Large intestine (tissue), 3 donors: Measurements from ENCODE around the gene NUMBL. TPM values are rescaled to one million over a fixed set of nuclear protein-coding genes. Genes with fewer than 3 reads are reported as not detected.
A peak's percentile ranks its signal among the peaks of the same experiment; 100 is the strongest.
"Not testable (repeated sequence)": the region's sequence is repeated elsewhere in the genome, so short reads cannot be mapped to it uniquely, and the experiment has no call there.

ENCODE experiments used
- DNase-seq, 2 donors: peaks; one replicate each; pipeline versions ENCODE4 v3.0.0 to v3.0.0-alpha.2; 2013
- H3K27ac ChIP-seq: one replicate; pipeline ENCODE4 v1.5.1; 2013; ENCODE audit warnings: low read length
- H3K27me3 ChIP-seq: 2 replicates; pipeline ENCODE4 v1.6.1; 2013; ENCODE audit warnings: low read length; ENCODE audit not compliant: control insufficient read depth, insufficient read depth
- H3K36me3 ChIP-seq: 2 replicates; pipeline ENCODE4 v1.6.1; 2013; ENCODE audit warnings: low read length; ENCODE audit not compliant: control insufficient read depth, insufficient read depth
- H3K4me1 ChIP-seq: one replicate; pipeline ENCODE4 v1.6.1; 2013; ENCODE audit warnings: low read length; ENCODE audit not compliant: control insufficient read depth, insufficient read depth
- H3K4me3 ChIP-seq: one replicate; pipeline ENCODE4 v1.5.1; 2013; ENCODE audit warnings: low read length
- H3K9me3 ChIP-seq: one replicate; pipeline ENCODE4 v1.6.1; 2013; ENCODE audit warnings: mild to moderate bottlenecking, low read depth, low read length, moderate library complexity; ENCODE audit not compliant: control insufficient read depth
- whole genome bisulfite sequencing: methylation state at CpG from one replicate; pipeline ENCODE4 v1.1.5; 2013; ENCODE audit warnings: low lambda C conversion rate; ENCODE audit not compliant: insufficient coverage; 5-methylcytosine and 5-hydroxymethylcytosine counted together
- polyA plus RNA-seq: library from polyadenylated mRNA; unstranded; fragments of 120-200 nt; gene quantifications from one replicate; pipeline ENCODE4 v1.2.1, GENCODE V29; 2013

The NUMBL gene
- polyA plus RNA-seq, 1 donor, result 16.3 TPM

- DNase-seq, result no peak
- Histone ChIP-seq H3K4me1 (peaks cover 13% of the 10 kb centered on the region), H3K9me3 (peaks cover 3% of the 10 kb centered on the region), H3K4me3 (no peak overlapping the region), H3K27ac (no peak overlapping the region), H3K36me3 (peaks cover 42% of the 10 kb centered on the region), H3K27me3 (peaks cover 9% of the 10 kb centered on the region)
- no CpG with 5 or more reads among the region's 14 CpGs for WGBS
These were observed 23.5 kb downstream of the NUMBL start for GRCh38 chr19:40666803-40667438.

- Histone ChIP-seq H3K27me3 (peaks cover 9% of the 10 kb centered on the region), H3K9me3 (no peaks in the 10 kb centered on the region), H3K36me3 (peaks cover 18% of the 10 kb centered on the region), H3K4me1 (peaks cover 13% of the 10 kb centered on the region), H3K4me3 (peak overlapping the region; percentile 69), H3K27ac (peak overlapping the region; percentile 35)
- WGBS, result no CpG with 5 or more reads among the region's 24 CpGs
- no peak for DNase-seq
These were observed 26.5 kb downstream of the NUMBL start for GRCh38 chr19:40663695-40664692.

- WGBS, result no CpG with 5 or more reads among the region's 60 CpGs
These were observed 27.3 kb downstream of the NUMBL start for GRCh38 chr19:40662925-40663694.

DNA sequence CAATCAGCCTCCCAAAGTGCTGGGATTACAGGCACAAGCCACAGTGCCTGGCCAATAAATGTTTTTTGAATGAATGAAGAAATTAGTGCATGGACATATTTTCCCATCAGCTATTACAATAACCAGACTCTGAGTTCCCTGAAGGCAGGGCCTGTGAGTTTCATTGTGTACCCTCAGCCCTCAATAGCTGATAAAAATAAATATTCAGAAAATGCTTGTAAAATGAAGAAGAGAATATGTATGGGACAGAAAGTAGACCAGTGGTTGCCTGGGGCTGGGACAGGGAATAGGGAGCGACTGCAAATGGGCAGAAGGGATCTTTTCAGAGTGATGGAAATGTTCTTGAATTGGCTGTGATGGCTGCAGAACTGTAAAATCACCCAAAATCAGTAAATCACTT lies 28.8 kb downstream of the NUMBL start:
- Histone ChIP-seq H3K4me1 (peaks cover 8% of the 10 kb centered on the region), H3K9me3 (no peaks in the 10 kb centered on the region), H3K4me3 (no peak overlapping the region), H3K27me3 (peaks cover 9% of the 10 kb centered on the region), H3K36me3 (no peaks in the 10 kb centered on the region), H3K27ac (no peak overlapping the region)
- 100% methylated on average over 1 of the region's 1 CpG for WGBS
- no peak for DNase-seq

More at GRCh38 chr19:40662925-40663694, 27.3 kb downstream of the NUMBL start:
- Histone ChIP-seq H3K4me1 (peaks cover 13% of the 10 kb centered on the region), H3K9me3 (no peaks in the 10 kb centered on the region), H3K27ac (peak overlapping the region; percentile 35), H3K27me3 (peaks cover 9% of the 10 kb centered on the region), H3K4me3 (peak overlapping the region; percentile 69), H3K36me3 (peaks cover 10% of the 10 kb centered on the region)
- DNase-seq, result peak; percentile 78 to 85

DNA sequence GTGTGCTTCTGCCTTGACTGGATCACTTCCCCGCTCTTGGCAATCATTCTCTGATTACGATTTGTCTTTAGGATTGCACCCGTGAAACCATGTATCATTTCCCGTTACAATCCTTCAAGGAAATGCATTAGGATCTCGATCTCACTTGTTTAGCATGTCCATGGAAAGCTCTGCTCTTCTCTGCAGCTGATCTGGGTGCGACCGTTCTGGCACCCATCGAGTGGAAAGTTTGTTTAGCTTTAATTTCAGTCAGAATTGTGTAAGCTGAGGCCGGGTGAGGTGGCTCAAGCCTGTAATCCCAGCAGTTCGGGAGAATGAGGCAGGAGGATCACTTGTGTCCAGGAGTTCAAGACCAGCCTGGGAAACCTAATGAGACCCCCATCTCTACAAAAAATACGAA lies 30.9 kb downstream of the NUMBL start:
- H3K9me3 ChIP-seq, result no peaks in the 10 kb centered on the region
- H3K4me1 ChIP-seq, result peaks cover 8% of the 10 kb centered on the region
- H3K36me3 ChIP-seq, result no peaks in the 10 kb centered on the region
- H3K27me3 ChIP-seq, result peaks cover 9% of the 10 kb centered on the region
- no peak overlapping the region for H3K27ac ChIP-seq
- no peak for DNase-seq
- no CpG with 5 or more reads among the region's 11 CpGs for WGBS
- no peak overlapping the region for H3K4me3 ChIP-seq

DNA sequence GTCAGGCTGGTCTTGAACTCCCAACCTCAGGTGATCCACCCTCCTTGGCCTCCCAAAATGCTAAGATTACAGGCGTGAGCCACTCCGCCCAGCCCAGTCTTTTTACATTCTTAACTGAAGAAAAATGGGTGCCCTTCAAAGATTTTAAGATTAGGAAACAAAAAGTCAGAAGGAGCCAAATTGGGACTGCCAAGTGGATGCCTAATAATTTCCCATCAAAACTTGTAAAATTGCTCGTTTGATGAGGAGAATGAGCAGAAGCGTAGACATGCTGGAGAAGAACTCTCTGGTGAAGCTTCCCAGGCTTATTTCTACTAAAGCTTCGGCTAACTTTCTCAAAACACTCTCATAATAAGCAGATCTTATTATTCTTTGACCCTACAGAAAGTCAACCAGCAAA lies 31.3 kb downstream of the NUMBL start:
- H3K27ac ChIP-seq, result no peak overlapping the region

DNA sequence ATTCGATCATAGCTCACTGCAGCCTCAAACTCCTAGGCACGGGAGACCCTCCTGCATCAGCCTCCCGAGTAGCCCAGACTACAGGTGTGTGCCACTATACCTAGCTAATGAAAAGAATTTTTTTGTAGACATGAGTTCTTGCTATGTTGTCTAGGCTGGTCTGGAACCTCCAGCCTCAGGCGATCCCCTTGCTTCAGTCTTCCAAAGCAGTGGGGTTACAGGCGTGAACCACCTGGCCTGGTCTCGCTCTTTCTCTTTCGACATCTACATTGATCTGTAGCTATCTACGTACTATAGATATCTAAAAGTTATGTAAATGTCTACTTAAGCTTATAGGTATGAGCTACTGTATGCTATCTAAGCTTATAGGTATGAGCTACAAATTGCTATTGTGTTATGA lies 32.4 kb downstream of the NUMBL start:
- no peak for DNase-seq
- Histone ChIP-seq H3K9me3 (no peaks in the 10 kb centered on the region), H3K36me3 (no peaks in the 10 kb centered on the region), H3K27ac (no peak overlapping the region), H3K4me1 (peaks cover 4% of the 10 kb centered on the region), H3K4me3 (no peak overlapping the region), H3K27me3 (no peaks in the 10 kb centered on the region)
- no CpG with 5 or more reads among the region's 8 CpGs for WGBS

More for the DNA sequence above, 31.3 kb downstream of the NUMBL start:
- no peaks in the 10 kb centered on the region for H3K36me3 ChIP-seq
- H3K4me1 ChIP-seq, result peaks cover 8% of the 10 kb centered on the region
- H3K4me3 ChIP-seq, result no peak overlapping the region
- no peaks in the 10 kb centered on the region for H3K9me3 ChIP-seq
- no peak for DNase-seq
- WGBS, result no CpG with 5 or more reads among the region's 5 CpGs
- peaks cover 9% of the 10 kb centered on the region for H3K27me3 ChIP-seq

DNA sequence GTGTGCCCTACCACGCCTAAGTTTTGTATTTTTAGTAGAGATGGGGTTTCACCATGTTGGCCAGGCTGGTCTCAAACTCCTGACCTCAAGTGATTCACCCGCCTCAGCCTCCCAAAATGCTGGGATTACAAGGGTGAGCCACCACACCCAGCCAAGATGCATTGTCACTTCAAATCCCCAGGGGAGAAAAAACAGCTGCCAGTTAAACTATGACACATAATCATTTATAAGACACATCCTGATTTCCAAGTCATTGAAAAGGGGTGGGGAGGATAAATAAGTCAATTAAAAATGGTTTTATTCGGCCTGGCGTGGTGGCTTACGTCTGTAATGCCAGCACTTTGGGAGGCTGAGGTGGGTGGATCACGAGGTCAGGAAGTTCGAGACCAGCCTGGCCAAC lies 34.8 kb downstream of the NUMBL start:
- WGBS, result no CpG with 5 or more reads among the region's 7 CpGs
- H3K4me1 ChIP-seq, H3K36me3 ChIP-seq, DNase-seq, H3K4me3 ChIP-seq, H3K27me3 ChIP-seq, H3K9me3 ChIP-seq, H3K27ac ChIP-seq: not testable (repeated sequence)

GRCh38 chr19:40652303-40652702 lies 38.1 kb downstream of the NUMBL start:
- not testable (repeated sequence) for H3K27me3 ChIP-seq, H3K36me3 ChIP-seq, H3K27ac ChIP-seq, H3K4me3 ChIP-seq, DNase-seq, H3K4me1 ChIP-seq, H3K9me3 ChIP-seq
- whole genome bisulfite sequencing, result no CpG with 5 or more reads among the region's 11 CpGs

DNA sequence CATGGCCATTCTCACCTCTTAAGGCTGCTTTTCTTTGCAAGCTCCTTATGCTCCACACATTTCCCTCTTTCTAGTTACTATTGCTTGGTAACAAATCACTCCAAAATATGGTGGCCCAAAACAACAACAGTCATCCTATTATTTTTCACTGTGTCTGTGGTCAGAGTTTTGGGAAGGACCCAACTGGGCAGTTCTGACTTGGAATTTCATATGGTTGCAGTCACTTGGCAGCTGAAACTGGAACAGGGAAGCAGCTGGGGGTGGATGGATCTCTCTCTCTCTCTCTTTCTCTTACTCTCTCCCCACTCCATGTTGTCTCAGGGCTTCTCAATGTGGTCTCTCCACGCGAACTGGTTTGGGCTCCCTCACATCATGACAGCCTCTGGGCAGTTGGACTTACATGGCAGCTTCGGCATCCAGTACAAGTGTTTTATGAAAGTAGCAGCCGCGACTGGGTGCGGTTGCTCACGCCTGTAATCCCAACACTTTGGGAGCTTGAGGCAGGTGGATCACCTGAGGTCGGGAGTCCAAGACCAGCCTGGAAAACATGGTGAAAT lies 39.6 kb downstream of the NUMBL start:
- Histone ChIP-seq H3K9me3 (no peaks in the 10 kb centered on the region), H3K4me3 (no peak overlapping the region), H3K4me1 (peaks cover 2% of the 10 kb centered on the region), H3K27ac (no peak overlapping the region), H3K27me3 (no peaks in the 10 kb centered on the region), H3K36me3 (no peaks in the 10 kb centered on the region)
- no CpG with 5 or more reads among the region's 8 CpGs for WGBS
- DNase-seq, result no peak
